Embryonic facial prominence (tissue), 1 donor: ENCODE measurements around the gene ABCA4.

Source experiments
- DNase-seq: peaks from one replicate; pipeline ENCODE4 v3.0.0-alpha.2; 2016; ENCODE audit errors: extremely low spot score

The ABCA4 gene

DNA sequence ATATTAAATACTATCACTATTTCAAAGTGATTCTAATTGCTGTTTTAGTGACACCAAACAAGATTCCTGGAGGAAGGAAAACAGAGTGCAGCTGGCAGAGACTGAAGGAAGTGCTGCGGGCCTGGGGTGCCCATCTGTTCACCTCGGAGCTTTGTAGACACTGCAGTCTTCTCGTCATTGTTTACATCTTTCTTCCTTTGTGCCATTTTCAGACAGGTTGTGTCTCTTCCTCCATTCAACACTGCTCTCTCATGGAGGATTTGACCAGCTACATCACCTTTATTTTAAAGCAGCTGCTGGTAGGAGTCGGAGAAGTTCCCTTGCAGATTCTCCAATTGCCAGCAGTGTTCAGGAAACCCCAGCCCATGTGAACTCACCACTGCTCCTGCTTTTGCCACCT is 37.3 kb downstream of the ABCA4 start:
- no peak for DNase-seq

DNA sequence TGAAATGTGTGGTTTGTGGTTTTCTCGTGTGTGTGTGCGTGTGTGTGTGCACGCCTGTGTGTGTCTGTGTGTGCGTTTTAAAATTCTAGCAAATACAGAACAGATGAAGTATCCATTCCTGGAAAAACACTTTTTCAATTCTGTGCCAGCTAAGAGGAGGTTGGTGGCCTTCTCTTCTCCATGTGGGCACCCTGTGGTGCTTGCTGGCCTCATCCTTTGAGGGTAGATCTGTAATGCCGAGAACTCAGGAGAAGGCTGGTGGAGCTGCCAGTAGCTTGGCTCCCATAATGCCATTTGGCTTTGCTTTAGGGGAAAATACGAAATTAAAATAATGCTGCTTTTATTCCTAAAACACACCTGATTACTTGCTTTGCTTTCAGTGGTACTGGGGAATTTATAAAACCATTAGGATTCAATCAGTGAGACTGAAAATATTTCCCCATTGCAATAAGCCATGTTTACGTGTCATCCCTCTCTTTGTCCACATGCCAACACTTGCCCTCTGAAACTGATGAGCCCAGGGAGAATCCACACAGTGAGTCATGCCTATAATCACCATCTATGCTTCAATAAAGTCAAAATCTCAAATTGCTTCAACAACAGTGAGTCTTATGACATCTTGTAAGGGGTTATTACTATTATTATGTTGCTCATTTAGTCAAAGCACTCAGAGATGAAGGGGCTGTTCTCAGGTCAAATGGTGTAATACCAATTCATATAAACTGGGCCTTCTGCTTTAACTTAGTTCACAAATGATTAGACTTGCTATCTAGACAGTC is 39.2 kb downstream of the ABCA4 start:
- DNase-seq = no peak

DNA sequence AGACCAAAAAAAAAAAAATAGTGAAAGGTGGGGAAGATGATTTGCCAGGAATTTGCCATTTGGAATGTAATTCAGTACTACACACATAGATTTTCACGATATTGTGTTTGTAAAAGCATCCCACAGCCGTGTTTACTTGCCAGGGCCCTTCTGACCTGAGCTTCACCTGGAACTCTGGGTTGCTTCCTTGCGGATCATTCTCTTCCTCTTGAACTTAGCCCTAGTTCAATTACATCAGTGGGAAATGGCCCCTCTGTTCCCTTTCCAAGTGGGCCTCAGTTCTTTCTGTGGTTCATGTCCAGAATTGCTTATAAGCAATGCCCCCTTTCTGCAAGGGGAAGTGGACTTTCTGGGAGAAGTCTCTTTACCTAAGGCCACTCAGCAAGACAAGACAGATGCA is 41.0 kb downstream of the ABCA4 start:
- DNase-seq = no peak

DNA sequence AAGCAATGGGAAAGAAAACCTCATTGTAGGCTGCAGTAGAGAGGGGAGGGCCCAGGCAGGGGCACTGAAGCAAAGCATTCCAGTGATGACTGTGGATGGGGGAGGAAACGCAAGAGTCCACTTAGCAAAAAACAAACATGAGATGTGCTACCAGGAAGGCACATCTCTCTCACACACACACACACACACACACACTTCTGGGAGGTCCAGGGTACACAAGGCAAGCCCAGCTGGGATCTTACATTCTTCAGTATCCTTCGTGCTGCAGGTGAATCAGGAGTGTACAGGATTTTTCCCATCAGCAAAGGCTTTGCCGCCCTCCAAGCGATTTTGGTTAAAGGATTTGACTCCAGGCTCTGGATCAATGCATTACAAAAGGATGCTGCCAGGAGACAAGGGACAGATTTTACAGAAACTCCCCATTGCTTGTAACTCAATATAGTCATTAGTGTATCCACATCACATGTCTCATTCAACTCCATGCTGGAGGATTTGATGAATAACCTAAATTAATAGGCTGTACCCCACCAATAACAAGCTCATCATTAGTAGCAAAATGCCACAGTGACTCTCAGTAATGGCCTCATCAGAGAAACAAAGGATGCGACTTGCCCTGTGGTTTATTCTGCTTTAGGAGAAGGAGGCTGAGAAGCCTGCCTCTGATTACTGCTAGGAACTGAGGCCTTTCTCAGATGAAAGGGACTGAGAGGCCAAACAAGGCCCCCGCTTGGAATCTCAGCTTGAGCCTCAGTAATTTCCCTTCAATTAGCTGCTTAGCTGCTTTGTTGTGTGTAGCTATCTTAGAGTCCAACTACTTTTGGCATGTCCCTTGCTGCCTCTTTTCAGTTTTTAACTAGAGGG is 41.6 kb downstream of the ABCA4 start:
- no peak for DNase-seq

DNA sequence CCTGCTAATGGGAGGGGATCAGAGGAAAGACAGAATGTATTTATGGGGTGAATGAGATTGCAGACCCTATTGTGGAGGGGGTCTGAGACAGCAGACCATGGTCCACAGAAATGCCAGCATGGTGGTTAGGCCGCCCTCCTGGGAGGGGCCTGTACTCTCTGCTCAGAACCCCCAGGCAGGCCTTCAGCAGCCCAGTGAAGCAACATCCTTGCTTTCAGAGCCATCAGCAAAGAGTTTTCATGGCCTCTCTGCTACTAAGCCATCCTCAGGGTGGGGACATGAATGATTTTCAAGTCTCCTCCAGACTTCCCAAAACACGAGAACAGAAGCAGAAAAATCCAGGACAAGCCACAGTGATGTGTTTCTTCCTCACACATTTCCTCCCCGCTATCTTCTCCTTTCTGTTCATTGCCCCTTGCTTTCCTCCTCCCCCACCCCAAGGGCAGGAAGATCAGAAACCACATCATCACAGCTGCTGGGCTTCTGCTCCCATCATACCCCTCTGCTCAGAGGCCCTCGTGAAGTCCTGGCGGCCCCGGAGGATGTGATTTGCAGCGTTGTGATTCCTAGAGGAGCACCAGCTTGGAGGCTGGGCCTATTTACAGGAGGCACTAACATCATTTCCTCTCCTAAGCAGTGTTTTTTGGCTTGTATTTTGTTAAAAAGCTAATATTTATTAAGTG is 48.0 kb downstream of the ABCA4 start:
- no peak for DNase-seq

DNA sequence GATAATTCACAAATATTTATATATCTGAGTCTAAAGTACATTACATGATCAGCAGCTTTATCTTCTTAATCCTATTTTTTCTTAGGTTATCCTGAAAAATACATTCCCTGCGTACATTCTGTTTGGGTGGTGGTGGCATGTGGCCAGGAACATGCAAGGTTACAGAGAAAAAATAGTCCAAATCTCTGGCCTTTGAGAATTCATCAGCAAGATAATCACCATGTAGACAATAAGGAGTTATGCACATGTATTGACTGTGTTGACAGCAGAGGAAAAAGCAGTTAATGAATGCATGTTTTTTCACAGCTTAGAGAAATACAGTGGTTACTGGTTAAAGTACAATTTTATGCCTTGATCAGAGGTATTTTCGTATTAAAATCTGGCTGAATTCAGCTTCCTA is 49.0 kb downstream of the ABCA4 start:
- no peak for DNase-seq

DNA sequence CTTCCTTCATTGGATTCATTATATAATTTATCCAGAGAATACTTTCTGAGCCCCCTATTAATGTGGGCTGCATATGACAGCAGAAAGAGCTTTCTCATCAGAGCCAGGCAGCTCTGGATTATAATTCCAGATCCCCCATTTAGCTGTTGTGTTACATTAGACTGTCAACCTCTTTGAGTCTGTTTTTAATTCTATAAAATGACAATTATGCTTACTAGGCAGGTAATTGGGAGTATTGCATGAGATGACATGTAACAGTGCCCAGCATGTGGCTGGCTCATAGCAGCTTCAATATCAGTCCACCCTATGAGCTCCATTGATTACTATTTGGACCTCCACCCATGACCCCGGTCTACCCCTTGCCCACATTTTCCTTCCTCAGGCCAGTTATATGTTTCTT is 49.6 kb downstream of the ABCA4 start:
- DNase-seq = no peak

DNA sequence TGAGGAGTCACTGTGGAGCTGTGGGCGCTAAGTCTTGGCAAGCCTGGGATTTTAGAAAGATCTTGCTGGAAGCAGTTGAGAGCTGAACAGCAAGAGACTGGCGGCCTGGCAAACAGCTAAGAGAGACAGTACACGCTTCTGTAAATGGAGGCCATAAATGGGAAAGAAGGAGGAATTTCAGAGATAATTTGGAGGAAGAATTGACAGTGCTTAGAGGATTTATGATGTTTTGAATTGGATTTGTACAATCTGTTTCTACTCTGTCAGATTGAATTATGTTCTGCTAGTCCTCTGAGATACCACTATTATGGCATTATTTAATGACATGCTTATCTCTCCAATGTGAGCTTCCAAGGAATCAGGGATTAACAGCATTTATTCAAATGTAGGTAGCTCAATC is 50.1 kb downstream of the ABCA4 start:
- DNase-seq = no peak

DNA sequence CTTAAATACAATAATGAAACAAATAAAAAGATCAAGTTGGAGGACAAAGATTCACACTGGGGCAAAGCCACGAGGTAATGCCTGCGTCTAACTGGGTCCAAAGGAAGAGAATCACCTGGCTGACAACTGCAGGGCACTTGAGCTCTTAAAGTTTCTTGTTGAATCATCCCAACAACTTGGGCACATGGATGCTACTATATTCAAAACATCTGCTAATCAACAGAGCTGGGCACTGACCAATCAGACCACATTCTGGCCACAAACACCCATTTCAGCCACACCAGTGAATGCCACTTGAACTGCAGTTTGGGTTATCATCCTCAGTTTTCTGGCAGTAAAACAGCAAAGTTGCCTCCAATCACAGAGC is 51.0 kb downstream of the ABCA4 start:
- DNase-seq = no peak

DNA sequence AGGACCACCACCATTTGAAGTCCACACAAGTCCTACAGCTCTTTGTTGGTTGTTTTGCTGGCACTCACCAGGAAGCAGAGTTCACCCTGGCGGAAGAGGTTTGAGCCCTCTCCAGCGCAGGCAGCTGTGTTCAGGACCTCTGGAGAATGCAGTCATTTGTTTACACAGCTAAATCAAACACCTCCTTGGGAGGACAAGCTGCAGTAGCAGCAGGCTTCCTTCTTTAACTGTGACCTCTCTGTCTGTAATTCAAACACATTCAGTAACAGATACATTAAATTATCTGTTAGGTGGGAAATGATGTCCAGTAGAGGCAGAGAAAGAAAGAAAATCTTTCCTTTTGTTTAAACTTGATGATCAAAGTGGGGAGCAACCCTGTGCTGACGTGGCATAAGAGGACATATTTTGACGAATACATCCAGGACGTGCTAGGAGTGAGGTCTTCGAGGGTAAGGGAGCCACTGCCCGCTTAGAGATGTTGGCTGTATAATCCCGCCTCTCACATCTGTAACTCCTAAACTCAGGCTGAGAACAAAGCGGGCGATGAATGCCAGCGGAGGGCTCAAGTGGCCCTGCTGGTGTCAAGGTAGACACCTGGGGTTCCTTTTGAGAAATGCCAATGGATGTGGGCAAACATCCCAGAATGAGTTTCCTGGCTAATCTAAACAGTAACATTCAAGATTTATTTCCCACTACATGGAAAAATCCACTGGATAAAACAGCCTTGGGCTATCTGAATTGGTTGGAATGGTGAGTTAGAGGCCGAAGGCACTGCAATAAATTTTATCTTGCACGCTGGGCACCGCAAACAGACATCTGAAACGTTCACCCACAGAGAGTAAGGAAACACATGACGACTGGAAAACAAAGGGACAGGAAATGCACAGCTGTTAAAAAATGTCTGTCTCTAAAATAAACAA is 51.7 kb downstream of the ABCA4 start:
- no peak for DNase-seq

DNA sequence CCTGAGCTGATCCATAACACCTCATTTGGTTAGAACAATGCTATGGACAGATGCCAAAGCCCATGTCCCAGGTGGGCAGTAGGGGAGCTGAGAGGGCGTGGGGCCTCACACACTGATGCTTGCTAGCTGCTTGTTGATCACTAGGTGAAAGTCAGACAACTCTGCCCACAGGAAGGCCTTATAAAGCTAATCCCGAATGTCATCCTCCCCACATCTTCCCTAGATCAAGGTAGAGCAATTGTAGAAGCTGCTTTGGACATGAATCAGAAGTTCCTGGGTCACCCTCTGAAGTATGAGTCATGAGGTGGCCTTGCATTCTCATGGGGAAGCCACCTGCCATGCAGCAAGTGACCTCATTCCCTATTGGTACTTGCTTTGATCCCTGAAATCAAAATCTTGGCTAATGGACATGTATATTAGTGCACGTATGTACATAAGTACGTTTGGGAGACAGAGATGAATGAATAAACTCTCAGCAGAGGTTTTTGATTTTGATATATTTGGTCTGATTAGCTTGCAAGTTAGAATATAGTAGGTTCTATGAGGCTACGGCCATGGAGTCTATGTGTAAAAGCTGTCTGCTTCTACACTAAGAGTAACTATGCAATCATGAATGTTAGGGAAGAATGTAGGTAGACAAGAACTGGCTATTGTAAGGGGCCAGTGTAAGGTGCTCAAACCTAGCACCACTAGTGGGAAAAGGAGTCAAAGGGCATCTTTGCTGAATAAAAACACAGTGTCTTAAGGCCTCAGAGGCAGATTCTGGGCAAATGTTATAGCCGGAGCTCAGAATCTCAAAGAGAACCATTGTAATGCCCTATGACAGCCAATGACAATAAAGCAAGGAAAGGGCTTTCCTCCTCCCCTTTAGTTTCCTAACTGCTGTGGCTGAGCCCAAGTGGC is 52.6 kb downstream of the ABCA4 start:
- no peak for DNase-seq

DNA sequence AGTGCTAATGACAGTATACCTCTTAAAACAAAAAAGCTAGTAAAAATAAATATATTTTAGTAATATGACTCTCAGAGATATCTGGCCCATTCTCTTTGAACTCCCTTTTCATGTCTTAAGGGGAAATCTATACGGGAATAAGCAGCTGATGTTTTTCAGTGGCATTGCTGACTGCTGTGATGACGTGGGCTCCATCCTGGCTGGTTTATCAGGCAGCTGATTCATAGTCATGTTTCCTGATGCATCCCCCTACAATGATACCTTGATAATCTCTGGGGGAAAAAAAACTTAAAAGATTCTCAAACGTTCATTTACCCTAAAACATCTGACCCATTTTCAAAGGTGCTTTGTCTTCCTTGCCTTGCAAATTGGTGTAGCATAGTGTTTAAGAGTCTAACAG is 53.8 kb downstream of the ABCA4 start:
- DNase-seq = no peak

DNA sequence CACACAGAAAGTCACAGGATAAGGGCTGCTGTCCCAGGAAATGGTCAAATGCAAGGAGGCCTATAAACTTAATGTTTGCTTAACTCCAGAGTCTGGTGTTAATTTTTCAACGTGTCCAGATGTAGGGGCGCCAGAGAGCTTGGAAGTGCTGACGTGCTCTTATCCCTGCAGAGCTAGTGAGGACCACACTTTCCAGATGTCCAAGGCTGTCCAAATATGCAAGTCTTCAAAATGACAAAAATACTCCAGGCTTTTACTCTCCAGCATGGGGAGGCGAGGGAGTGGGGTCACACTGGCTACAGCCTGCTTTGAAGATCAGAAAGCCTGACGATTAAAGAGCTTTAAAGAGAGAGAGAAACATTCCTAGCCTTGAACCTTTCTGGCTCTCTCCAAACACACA is 57.6 kb downstream of the ABCA4 start:
- no peak for DNase-seq

DNA sequence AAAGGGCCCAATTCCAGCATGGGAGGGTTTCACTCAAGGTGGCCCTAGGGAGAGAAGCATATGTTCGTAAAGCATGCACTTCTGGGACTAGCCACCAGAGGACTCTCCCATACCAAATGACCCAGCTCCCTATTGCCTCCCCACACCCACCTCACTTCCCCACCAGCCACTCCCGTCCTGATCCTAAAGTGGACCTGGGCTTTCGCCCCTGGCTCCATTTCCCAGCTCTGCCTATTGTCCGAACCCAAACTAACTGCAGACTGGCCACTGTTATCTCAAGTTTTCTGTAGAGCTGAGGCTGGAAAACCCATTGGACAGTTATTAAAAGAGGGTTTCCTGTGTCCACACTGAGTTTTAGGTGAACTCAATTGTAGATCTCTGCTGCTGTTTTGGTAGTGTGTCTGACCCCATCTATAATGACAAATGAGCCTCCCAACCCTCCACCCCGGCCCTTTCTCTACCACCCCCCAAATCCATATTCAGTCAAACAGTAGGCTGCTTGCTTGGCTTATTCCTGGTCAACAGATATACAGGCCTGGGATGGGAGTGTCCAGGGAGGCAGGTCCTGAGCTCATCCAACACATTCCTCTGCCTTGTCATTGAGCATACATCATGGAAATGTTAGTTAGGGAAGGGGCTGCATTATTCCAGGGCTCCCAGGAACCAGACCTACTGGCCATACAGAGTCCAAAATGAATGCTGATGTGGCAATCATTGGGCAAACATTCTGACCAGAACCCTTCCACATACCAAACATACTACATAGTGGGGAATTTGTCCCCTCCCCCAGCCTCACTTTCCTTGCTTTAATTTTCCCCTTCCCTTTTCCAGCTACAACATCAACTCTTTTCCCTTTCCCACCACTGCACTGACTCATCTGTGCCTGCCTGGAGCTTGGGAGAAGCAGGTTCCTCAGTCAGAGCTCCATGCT is 59.2 kb downstream of the ABCA4 start:
- no peak for DNase-seq

DNA sequence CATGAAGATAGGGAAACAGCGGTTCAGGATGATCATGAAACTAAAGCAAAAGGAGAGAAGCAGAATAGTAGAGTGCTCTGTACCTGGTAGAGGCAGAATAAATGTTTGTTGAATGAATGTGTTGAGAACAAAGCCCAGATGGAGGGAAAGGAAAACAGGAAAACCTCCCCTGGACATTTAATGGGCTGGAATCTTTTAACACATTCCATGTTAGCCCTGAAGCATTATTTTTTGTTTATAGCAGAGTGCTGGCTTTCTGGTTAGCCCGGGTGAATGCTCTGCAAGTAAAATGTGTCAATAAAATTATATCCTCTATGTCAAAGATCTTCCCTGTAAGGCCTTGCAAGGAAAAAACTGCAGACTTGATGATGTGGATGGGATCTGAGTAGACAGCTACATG is 60.2 kb downstream of the ABCA4 start:
- no peak for DNase-seq

DNA sequence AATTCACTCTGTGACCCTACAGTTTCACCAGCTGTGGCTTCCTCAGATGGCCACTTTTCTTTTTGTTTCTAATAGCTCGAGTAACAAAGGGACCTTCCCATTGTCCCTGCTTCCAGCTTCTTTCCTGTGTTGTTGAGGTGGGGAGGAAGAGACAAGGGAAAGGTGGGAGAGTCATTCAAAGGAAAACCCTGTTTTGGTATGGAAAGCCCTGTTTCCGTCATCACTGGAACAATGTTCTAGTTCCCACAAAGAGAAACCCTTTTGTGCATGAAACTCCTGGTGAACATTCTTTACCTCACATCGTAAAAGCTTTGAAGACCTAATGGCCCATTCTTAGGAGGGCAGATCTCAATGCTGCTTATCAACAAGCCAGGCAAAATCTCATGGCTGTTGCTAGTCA is 62.2 kb downstream of the ABCA4 start:
- DNase-seq = no peak

DNA sequence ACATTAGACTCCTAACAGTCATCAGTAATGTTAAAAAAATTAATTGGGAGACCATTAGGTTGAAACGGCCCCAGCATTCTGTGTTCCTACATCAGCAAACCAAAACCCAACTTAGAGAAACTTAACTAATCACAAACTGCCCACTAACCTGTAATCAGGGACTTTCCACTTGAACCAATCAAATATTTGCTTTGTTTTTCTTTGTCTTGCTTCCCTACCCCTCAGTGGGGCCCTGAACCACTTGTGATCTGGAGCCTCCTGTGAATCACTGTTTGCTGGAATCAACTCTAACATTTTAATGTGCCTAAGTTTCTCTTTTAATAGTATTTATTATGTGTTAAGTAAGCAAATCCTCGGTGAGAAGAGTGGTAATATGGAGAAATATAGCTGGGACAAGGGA is 64.0 kb downstream of the ABCA4 start:
- DNase-seq = no peak

DNA sequence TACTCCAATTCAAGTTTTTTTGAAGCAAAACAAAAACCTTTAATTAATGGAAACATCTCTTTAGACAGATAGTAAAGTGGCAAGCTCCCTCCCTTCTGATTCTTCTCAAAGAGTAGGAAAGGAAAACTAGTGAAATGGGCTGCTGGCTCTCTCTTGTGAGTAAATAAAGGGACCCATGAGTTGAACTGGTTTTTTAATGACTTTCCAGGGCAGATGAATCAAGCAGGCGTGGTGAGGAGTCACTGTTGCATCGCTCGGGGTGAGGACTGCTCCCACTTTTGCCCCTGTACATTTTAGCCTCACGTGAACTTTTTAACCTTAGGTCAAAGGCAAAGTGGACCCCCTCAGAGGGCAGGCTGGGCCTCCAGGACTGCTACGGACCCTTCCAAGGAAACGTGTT is 64.8 kb downstream of the ABCA4 start:
- DNase-seq = no peak

DNA sequence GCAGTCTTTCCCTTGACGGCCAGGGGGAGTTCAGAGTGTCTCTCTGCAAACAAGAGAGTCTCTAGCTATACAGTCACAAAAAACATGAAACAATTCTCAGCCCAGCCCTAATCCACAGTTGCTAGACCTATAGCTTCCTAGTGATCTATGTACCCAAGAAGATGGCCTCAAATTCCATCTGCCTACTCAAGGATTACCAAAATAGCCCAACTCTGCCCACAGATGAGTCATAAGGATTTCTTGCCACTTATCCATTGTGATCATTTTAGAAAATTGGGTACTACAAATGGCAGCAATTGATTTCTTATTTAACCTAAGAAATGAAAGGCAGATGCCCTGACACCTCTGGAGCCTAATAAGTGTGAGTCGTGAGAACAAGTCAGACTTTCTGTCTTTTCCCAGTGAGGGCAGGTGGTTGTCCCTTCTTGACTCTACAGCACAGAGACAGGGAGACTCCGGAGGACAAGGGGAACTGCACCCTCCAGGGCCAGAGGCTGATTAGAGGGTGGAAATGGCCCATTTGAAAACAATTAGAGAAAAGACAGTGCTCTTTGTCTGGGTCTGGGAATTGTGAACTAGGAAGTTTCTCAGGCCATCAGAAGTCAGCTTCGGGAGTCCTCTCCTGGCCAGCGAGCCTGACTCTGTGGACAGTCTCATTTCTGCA is 65.4 kb downstream of the ABCA4 start:
- no peak for DNase-seq
